ENCODE data around the gene WHRN. TPM values are rescaled to one million over a fixed set of nuclear protein-coding genes. Genes with fewer than 3 reads are reported as not detected.

The WHRN gene
- total and polyA plus RNA-seq, 2 of the 8 experiments (the other 6 are each of a cell fraction or from before 2014, with no cell fraction given), result 4.4 to 7.7 TPM

DNA sequence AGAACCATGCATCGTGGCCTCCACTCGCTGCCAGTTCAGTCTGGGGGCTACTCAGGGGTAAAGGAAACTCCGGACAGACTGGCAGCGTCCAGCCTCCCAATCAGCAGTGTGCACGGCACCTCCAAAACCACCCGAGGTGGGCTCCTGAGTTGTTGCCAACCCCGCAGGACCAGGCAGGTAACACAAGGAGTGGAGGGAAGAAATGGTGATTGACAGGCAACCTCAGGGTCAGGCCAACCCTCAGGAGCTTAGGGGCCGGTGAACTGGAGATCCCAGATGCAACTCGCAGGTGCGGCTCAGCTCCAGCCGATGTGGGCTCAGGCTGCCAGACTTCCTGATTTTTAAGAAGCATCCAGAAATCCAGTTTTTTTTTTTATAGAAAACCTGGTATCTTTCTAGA, 80.1 kb downstream of the WHRN start (continued):
- TF ChIP-seq HDAC6 (IDR thresholded peaks at IDR 0.05; ENCODE audit: low read depth, low read length) (no peak), BACH1 (IDR thresholded peaks at IDR 0.05; ENCODE audit: low read length) (no peak), TAF1 (IDR thresholded peaks at IDR 0.05; ENCODE audit: low read depth, low read length) (no peak), FOSL1 (IDR thresholded peaks at IDR 0.05; ENCODE audit: insufficient read depth, low read depth, low read length) (no peak)
- TF ChIP-seq, protein P1, sequence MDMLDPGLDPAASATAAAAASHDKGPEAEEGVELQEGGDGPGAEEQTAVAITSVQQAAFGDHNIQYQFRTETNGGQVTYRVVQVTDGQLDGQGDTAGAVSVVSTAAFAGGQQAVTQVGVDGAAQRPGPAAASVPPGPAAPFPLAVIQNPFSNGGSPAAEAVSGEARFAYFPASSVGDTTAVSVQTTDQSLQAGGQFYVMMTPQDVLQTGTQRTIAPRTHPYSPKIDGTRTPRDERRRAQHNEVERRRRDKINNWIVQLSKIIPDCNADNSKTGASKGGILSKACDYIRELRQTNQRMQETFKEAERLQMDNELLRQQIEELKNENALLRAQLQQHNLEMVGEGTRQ (IDR thresholded peaks at IDR 0.05; ENCODE audit: low read length), result no peak

Data from H1 (cell line).